PC-9 (cell line): ENCODE measurements around the gene PAK6. TPM values are rescaled to one million over a fixed set of nuclear protein-coding genes. Genes with fewer than 3 reads are reported as not detected.

Experiments
- BruUV-seq: library from RNA; stranded (reverse); fragments of 400-500 nt; replicated peaks from 2 replicates; lab custom pipeline; 2021; lab: Mats Ljungman, UMichigan
- CTCF ChIA-PET: fragments of 300-600 bp; sonication (Branson Sonifier 250); formaldehyde crosslinking; loops from one replicate; lab custom pipeline; 2022; ENCODE audit warnings: antibody characterized with exemption; lab: Charles Lee
- POLR2A ChIA-PET: fragments of 300-600 bp; sonication (Branson Sonifier 250); formaldehyde crosslinking; loops from one replicate; lab custom pipeline; 2022; ENCODE audit warnings: antibody characterized with exemption; ENCODE audit not compliant: unreplicated experiment; lab: Charles Lee
- DNase-seq, 2 experiments: peaks; one replicate each; pipeline versions ENCODE4 v3.0.0 to v3.0.0-alpha.2; 2015 to 2022; ENCODE audit warnings: mixed read lengths in 1 of 2
- H2AFZ ChIP-seq: fragments of 200-600 bp; sonication (generic); 2 replicates; pipeline ENCODE4 v1.8.1; 2017; ENCODE audit warnings: antibody characterized with exemption
- H3F3A ChIP-seq: fragments of 200-600 bp; sonication (generic); 2 replicates; pipeline ENCODE4 v1.8.1; 2017; ENCODE audit warnings: antibody characterized with exemption, mild to moderate bottlenecking, low read depth; ENCODE audit not compliant: insufficient read depth
- H3K27ac ChIP-seq: fragments of 200-600 bp; sonication (generic); 2 replicates; pipeline ENCODE4 v1.6.1; 2016; ENCODE audit warnings: mixed run types
- H3K27me3 ChIP-seq: fragments of 200-600 bp; sonication (generic); 2 replicates; pipeline ENCODE4 v1.6.1; 2016; ENCODE audit warnings: low read depth, mixed run types; ENCODE audit not compliant: insufficient read depth
- H3K36me3 ChIP-seq: fragments of 200-600 bp; sonication (generic); 2 replicates; pipeline ENCODE4 v1.6.1; 2016; ENCODE audit warnings: low read depth, mixed run types
- H3K4me1 ChIP-seq: fragments of 200-600 bp; sonication (generic); replicated peaks from 2 replicates; pipeline ENCODE4 v1.6.1; 2016; ENCODE audit warnings: mixed run types; ENCODE audit not compliant: insufficient read depth
- H3K4me2 ChIP-seq: fragments of 200-600 bp; sonication (generic); 2 replicates; pipeline ENCODE4 v1.6.1; 2017; ENCODE audit warnings: mixed run types
- H3K4me3 ChIP-seq: fragments of 200-600 bp; sonication (generic); 2 replicates; pipeline ENCODE4 v1.6.1; 2016; ENCODE audit warnings: mixed run types
- H3K79me2 ChIP-seq: fragments of 200-600 bp; sonication (generic); 2 replicates; pipeline ENCODE4 v1.6.1; 2017; ENCODE audit warnings: low read depth, mixed run types
- H3K9me2 ChIP-seq: fragments of 200-600 bp; sonication (generic); 2 replicates; pipeline ENCODE4 v1.8.1; 2017; ENCODE audit warnings: mild to moderate bottlenecking; ENCODE audit not compliant: insufficient read depth
- H3K9me3 ChIP-seq: fragments of 200-600 bp; sonication (generic); 2 replicates; pipeline ENCODE4 v1.8.1; 2016; ENCODE audit warnings: low read depth; ENCODE audit not compliant: insufficient read depth
- H4K20me1 ChIP-seq: fragments of 200-600 bp; sonication (generic); 2 replicates; pipeline ENCODE4 v1.8.1; 2017; ENCODE audit not compliant: insufficient read depth
- CTCF ChIP-seq: fragments of 200-600 bp; sonication (generic); conservative IDR thresholded peaks from 2 replicates; pipeline ENCODE4 v1.6.1; 2017; ENCODE audit warnings: mixed run types, antibody characterized with exemption, mild to moderate bottlenecking, moderate library complexity
- EZH2 ChIP-seq: fragments of 200-600 bp; sonication (generic); IDR thresholded peaks from 2 replicates; pipeline ENCODE4 v1.8.0; 2017; ENCODE audit warnings: antibody characterized with exemption, low read depth
- intact Hi-C: fragments of 100-400 bp; cut with micrococcal nuclease; formaldehyde crosslinking; loops from one replicate; pipeline ENCODE4 v1.10.0; 2022; ENCODE audit not compliant: unreplicated experiment
- total RNA-seq: library from RNA; stranded (reverse); gene quantifications from 2 replicates; pipeline ENCODE4 v1.2.3, GENCODE V29; 2021

Gene PAK6
- total RNA-seq, 1 experiment from 2014 or later, result 10.7 TPM

GRCh38 chr15:40264321-40265153 lies 25.7 kb downstream of the PAK6 start:
- POLR2A ChIA-PET, result no interaction called here
- no peak for DNase-seq
- Histone ChIP-seq H3K79me2 (no peaks in the 10 kb centered on the region), H3K9me2 (no peaks in the 10 kb centered on the region), H4K20me1 (no peaks in the 10 kb centered on the region), H3K4me2 (no peak overlapping the region), H3K27ac (no peak overlapping the region), H3K4me3 (no peak overlapping the region), H3F3A (peaks cover 14% of the 10 kb centered on the region), H3K36me3 (no peaks in the 10 kb centered on the region), H2AFZ (no peak overlapping the region), H3K9me3 (no peaks in the 10 kb centered on the region), H3K27me3 (no peaks in the 10 kb centered on the region), H3K4me1 (peaks cover 17% of the 10 kb centered on the region)
- no peak for TF ChIP-seq EZH2
- TF ChIP-seq CTCF, result no peak
- BruUV-seq, result no TSS peak
- CTCF ChIA-PET, result no interaction called here
- intact Hi-C loops, result no loop called here

- BruUV-seq, result no TSS peak
- peaks cover 17% of the 10 kb centered on the region for H3K4me1 ChIP-seq
- TF ChIP-seq CTCF (no peak), EZH2 (no peak)
- H3F3A ChIP-seq, result peaks cover 14% of the 10 kb centered on the region
- no peak for DNase-seq
- H2AFZ ChIP-seq, result no peak overlapping the region
- intact Hi-C loops, result no loop called here
- H4K20me1 ChIP-seq, result no peaks in the 10 kb centered on the region
- H3K4me3 ChIP-seq, result no peak overlapping the region
- no peak overlapping the region for H3K27ac ChIP-seq
- POLR2A ChIA-PET, result no interaction called here
- no peaks in the 10 kb centered on the region for H3K9me2 ChIP-seq
- no peaks in the 10 kb centered on the region for H3K27me3 ChIP-seq
- no peaks in the 10 kb centered on the region for H3K36me3 ChIP-seq
- CTCF ChIA-PET, result no interaction called here
- H3K79me2 ChIP-seq, result no peaks in the 10 kb centered on the region
- no peak overlapping the region for H3K4me2 ChIP-seq
- no peaks in the 10 kb centered on the region for H3K9me3 ChIP-seq
These were observed 26.5 kb downstream of the PAK6 start for GRCh38 chr15:40265355-40265754.

GRCh38 chr15:40265875-40266274 lies 27.0 kb downstream of the PAK6 start:
- no peak overlapping the region for H2AFZ ChIP-seq

More at GRCh38 chr15:40265875-40266274, 27.0 kb downstream of the PAK6 start:
- Histone ChIP-seq H3K27me3 (no peaks in the 10 kb centered on the region), H3K9me2 (no peaks in the 10 kb centered on the region), H4K20me1 (no peaks in the 10 kb centered on the region), H3K4me3 (no peak overlapping the region), H3F3A (peaks cover 14% of the 10 kb centered on the region), H3K79me2 (no peaks in the 10 kb centered on the region), H3K27ac (peak overlapping the region; percentile 11; the same call in 1 of the 2 replicates), H3K4me1 (peaks cover 17% of the 10 kb centered on the region), H3K36me3 (no peaks in the 10 kb centered on the region), H3K4me2 (0 out of 2 replicates have a peak overlapping the region, but pooled peaks have one; percentile 48), H3K9me3 (no peaks in the 10 kb centered on the region)
- no peak for DNase-seq
- ChIA-PET POLR2A (no interaction called here), CTCF (no interaction called here)
- intact Hi-C loops, result loop anchor here (2.0 kb wide), 1 partner anchor 27 kb away; the partner anchor contains the start of gene PAK6
- no TSS peak for BruUV-seq
- TF ChIP-seq EZH2, result no peak
- TF ChIP-seq CTCF, result no peak
